ENCODE data around the gene PCYT2.

The PCYT2 gene

GRCh38 chr17:81944858-81945257, 33.7 kb upstream of the PCYT2 start:
- DNase-seq (ENCODE audit: low read depth in 2 of 3, low spot score in 2 of 3) = no peak

GRCh38 chr17:81942167-81942553, 31.0 kb upstream of the PCYT2 start:
- no peak for DNase-seq (ENCODE audit: low read depth in 2 of 3, low spot score in 2 of 3)

DNA sequence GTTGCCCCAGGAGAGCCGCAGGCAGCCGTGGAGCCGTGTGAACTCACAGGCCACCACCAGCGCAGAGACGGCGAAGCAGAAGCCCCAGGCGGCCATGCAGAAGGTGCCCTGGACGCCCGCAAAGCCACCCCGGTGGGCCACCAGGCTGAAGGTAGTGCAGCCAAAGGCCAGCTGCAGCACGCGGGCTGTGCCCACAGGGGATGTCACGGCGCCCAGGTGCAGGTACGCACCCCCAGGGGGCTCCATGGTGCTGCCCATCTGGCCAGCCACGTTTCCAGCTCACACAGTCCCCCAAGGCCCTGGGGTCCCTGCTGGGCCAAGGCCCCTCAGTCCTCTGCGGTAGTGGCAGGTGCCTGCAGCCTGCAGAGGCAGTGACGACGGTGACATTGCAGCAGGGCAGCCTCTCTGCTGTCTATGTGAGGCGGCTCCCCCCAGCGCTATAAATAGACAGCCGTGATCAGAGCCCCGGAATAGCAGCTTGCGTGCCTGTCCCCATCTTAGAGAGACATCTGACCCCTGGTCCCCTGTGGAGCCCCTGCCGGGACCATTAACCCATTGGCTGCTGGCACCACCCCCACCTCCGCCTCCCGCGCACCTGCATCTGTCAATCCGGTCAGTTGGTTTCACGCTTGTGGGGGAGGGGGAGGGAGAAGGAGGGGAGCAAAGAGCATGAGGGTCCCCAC, 30.4 kb upstream of the PCYT2 start:
- DNase-seq (ENCODE audit: low read depth in 2 of 3, low spot score in 2 of 3) = no peak

DNA sequence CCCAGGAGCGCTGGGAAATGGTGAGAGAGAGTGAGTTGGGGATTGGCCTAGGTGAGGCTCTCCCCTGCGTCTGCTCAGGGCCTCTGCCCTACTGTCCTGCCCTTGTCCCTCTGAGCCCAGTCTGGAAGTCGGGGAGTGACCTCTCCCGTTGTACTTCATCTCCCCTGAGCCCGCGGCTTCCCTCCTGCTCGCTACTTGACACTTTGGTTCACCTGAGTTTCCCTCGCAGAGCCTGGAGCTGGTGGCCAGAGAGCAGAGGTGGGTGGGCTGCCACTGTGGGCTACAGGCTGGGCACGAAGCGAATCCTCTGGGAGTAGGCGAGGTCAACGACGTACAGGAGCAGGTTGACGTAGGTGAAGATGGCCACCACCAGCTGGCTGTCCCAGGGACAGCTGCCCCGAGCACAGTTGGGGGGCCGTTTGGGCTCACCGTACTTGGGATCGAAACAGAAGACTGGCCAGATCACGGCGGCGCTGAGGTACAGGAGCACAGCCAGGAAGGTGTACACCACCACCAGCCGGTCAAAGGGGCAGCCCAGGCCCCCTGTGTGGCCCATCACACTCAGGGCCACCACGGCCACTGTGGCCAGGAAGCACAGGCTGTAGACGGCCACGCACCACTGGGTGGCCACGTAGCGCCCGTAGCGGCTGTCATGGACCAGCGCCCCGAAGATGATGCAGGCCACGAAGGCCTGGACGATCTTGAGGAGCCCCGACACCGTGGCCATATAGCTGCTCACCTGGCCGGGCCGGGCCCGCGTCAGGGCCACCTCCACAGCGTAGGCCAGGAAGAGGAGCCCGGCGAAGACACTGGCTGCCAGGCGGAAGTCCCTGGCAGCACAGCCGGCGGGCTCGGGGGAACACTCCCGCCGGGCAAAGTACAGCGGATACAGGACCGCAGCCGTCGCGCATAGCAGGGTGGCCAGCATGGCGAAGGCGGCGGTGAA, 29.6 kb upstream of the PCYT2 start:
- no peak for DNase-seq (ENCODE audit: low read depth in 2 of 3, low spot score in 2 of 3)

DNA sequence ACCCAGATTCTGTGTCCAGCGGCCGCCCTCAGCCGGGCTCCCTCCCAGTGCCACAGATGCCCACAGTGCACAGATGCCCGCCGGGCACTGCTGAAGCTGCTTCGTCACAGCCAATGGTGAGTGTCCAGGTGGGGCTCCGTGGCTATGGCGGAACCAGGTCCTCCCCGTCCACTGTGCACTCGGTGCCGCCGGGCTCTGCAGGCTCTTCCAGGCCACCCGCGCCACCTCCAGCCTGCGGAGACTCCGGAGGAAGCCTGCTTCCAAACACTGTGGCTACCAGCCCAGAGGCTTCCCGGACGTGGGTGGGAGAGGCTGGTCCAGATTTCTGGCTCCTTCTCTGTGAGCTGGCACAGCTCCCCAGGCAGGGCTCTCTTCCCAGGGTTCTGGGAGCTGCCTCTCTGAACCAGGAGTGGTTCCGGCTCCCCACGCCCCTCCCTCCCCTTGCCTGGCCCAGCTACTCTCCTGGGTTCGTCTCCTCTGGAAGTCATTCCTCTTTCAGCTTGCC, 28.7 kb upstream of the PCYT2 start:
- no peak for DNase-seq (ENCODE audit: low read depth in 2 of 3, low spot score in 2 of 3)

- no peak for DNase-seq (ENCODE audit: low read depth in 2 of 3, low spot score in 2 of 3)
These were observed 28.0 kb upstream of the PCYT2 start for GRCh38 chr17:81939218-81939617.

DNA sequence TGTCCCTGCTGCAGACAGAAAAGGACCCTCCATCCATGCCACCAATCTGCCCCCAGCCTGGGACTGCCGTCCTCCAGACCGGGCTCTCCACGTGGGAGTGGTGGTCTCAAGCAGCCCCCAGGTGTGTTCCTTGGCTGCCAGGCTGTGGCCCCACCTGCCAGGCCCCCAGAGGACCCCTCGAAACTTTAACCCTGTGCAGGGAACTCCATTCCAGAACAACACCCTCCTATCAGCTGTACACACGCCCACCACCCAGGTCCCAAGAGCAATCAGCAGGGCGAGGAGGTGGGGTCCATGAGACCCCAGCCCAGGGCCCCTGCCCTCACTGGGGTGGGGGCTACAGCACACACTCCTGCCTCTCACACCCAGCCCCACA, 24.5 kb upstream of the PCYT2 start:
- no peak for DNase-seq (ENCODE audit: low read depth in 2 of 3, low spot score in 2 of 3)

GRCh38 chr17:81934850-81935708, 23.9 kb upstream of the PCYT2 start:
- DNase-seq (ENCODE audit: low read depth in 2 of 3, low spot score in 2 of 3) = no peak

GRCh38 chr17:81934098-81934757, 23.0 kb upstream of the PCYT2 start:
- no peak for DNase-seq (ENCODE audit: low read depth in 2 of 3, low spot score in 2 of 3)

DNA sequence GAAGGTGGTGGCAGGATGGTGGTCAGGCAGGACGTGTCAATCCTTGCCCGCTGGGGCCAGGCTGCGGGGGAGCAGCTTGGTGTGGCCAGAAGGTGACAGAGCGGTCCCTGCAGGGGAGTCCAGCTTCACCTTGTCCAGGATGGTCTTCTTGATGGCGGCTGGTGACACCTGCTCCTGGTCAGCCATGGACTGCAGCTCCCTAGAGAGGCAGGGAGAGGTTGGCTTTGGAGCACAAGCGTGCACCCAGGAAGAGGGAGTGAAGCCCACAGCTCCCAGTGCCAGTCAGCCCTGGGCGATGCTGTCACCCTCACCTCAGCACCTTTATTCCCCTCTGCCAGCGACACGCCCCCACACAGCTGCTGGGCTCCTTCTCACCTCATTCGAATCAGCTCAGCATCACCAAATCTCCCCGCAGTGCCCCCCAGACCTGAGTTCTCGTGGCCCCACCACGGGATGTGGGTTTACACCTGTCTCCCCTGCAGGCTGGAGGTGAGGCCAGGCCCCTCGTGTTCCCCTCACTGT, 22.0 kb upstream of the PCYT2 start:
- no peak for DNase-seq (ENCODE audit: low read depth in 2 of 3, low spot score in 2 of 3)

- DNase-seq (ENCODE audit: low read depth in 2 of 3, low spot score in 2 of 3) = no peak
These were observed 21.3 kb upstream of the PCYT2 start for GRCh38 chr17:81932333-81932983.

DNA sequence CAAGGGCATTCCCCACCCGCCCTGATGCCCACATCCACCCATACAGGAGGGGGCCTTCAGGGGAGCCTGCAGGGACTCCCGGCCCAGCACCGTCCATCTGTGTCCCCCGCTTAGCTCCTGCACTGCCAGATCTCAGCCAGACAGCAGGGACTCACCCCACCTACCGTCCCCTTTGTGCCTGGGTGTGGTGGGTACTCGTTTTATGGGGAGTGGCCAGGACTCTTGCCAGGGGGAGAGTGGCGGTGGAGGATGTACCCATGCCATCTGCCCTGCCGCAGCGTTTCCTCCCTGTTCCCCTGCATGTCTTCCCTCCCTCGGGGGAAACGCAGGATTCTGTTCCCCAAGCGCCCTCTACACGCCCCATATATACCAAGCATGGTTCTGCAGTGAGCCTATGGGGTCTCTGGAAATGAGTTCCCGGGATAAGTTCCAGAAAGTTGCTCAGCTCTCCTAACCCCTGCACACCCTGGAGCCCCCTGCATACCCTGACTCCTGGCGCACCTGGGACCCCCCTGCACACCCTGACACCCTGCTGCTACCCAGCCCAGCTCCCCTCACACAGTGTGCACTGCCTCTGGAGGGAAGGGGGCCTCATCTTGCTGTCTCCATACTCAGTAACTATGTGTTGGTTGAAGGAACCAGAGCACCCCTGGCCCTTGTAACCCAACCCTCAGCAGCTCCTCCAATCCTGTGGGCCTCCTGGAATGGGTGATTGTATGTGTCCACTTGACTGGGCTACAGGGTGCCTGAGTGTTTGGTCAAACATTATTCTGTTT, 20.5 kb upstream of the PCYT2 start:
- DNase-seq (ENCODE audit: low read depth in 2 of 3, low spot score in 2 of 3) = no peak

- no peak for DNase-seq (ENCODE audit: low read depth in 2 of 3, low spot score in 2 of 3)
These were observed 20.0 kb upstream of the PCYT2 start for GRCh38 chr17:81931189-81931556.

GRCh38 chr17:81930142-81931125, 19.2 kb upstream of the PCYT2 start:
- no peak for DNase-seq (ENCODE audit: low read depth in 2 of 3, low spot score in 2 of 3)

GRCh38 chr17:81929253-81930141, 18.3 kb upstream of the PCYT2 start:
- DNase-seq (ENCODE audit: low read depth in 2 of 3, low spot score in 2 of 3) = no peak

- DNase-seq (ENCODE audit: low read depth in 2 of 3, low spot score in 2 of 3) = no peak
These were observed 17.5 kb upstream of the PCYT2 start for GRCh38 chr17:81928544-81929252.

Measured in activated CD8-positive, alpha-beta memory T cell treated with anti-CD3 and anti-CD28 coated beads for 48 hours (primary cell).